NCI-H446 (cell line): ENCODE measurements around the gene CRYBG2.

Experiments
- DNase-seq, 2 experiments: peaks; one replicate each; lab custom pipeline; 2025; lab: John Stamatoyannopoulos, UW

CRYBG2 gene

GRCh38 chr1:26368486-26368885 lies 14.6 kb upstream of the CRYBG2 start:
- DNase-seq: no peak

GRCh38 chr1:26368006-26368405 lies 14.1 kb upstream of the CRYBG2 start:
- DNase-seq: no peak

- DNase-seq: no peak
Observed at GRCh38 chr1:26367441-26367840, 13.5 kb upstream of the CRYBG2 start.

GRCh38 chr1:26364956-26365355 lies 11.0 kb upstream of the CRYBG2 start:
- peak in 1 of 2 experiments; percentile 71 for DNase-seq

- DNase-seq: peak in 1 of 2 experiments; percentile 34
Observed at GRCh38 chr1:26363549-26364448, 9.9 kb upstream of the CRYBG2 start.

GRCh38 chr1:26362331-26362730 lies 8.4 kb upstream of the CRYBG2 start:
- no peak for DNase-seq

- no peak for DNase-seq
Observed at GRCh38 chr1:26361605-26362122, 7.7 kb upstream of the CRYBG2 start.

- no peak for DNase-seq
Observed at GRCh38 chr1:26360807-26361604, 7.1 kb upstream of the CRYBG2 start.

- no peak for DNase-seq
Observed at GRCh38 chr1:26359981-26360806, 6.3 kb upstream of the CRYBG2 start.

GRCh38 chr1:26358411-26359384 lies 4.8 kb upstream of the CRYBG2 start:
- DNase-seq: no peak

GRCh38 chr1:26357121-26357602 lies 3.2 kb upstream of the CRYBG2 start:
- no peak for DNase-seq

GRCh38 chr1:26356106-26356505 lies 2.2 kb upstream of the CRYBG2 start:
- no peak for DNase-seq

GRCh38 chr1:26354972-26355371 lies 1.0 kb upstream of the CRYBG2 start:
- DNase-seq: no peak

- DNase-seq: peak in 1 of 2 experiments; percentile 22
Observed at GRCh38 chr1:26353210-26353859, 595 bp downstream of the CRYBG2 start.

- DNase-seq: no peak
Observed at GRCh38 chr1:26352338-26352679, 1.6 kb downstream of the CRYBG2 start.

- DNase-seq: no peak
Observed at GRCh38 chr1:26351590-26352337, 2.2 kb downstream of the CRYBG2 start.

- no peak for DNase-seq
Observed at GRCh38 chr1:26350701-26351589, 3.0 kb downstream of the CRYBG2 start.

- no peak for DNase-seq
Observed at GRCh38 chr1:26350343-26350700, 3.6 kb downstream of the CRYBG2 start.
